Upper lobe of right lung (tissue), 1 donor: ENCODE data around the gene ACLY. TPM values are rescaled to one million over a fixed set of nuclear protein-coding genes. Genes with fewer than 3 reads are reported as not detected.

Source experiments
- ATAC-seq: fragments of 200-7000 bp; cut with Tn5 transposase; one replicate; pipeline ENCODE4 v1.9.1; 2020; ENCODE audit warnings: mild to moderate bottlenecking, moderate library complexity
- DNase-seq: peaks from one replicate; pipeline ENCODE4 v3.0.0-alpha.2; 2020
- H3K27ac ChIP-seq: fragments of 200-600 bp; one replicate; pipeline ENCODE4 v1.8.0; 2022
- H3K27me3 ChIP-seq: fragments of 200-600 bp; one replicate; pipeline ENCODE4 v1.8.0; 2022; ENCODE audit warnings: mild to moderate bottlenecking
- H3K36me3 ChIP-seq: fragments of 200-600 bp; one replicate; pipeline ENCODE4 v1.8.0; 2022
- H3K4me1 ChIP-seq: fragments of 200-600 bp; one replicate; pipeline ENCODE4 v1.8.0; 2022
- H3K4me3 ChIP-seq: fragments of 200-600 bp; one replicate; pipeline ENCODE4 v1.8.0; 2022; ENCODE audit warnings: mild to moderate bottlenecking
- H3K9me3 ChIP-seq: fragments of 200-600 bp; one replicate; pipeline ENCODE4 v1.8.0; 2022
- CTCF ChIP-seq: fragments of 200-600 bp; IDR thresholded peaks from one replicate; pipeline ENCODE4 v1.8.0; 2022; ENCODE audit warnings: antibody characterized with exemption
- intact Hi-C: fragments of 100-400 bp; cut with DNase I; formaldehyde crosslinking; loops from one replicate; pipeline ENCODE4 v1.11.0; 2022
- long read RNA-seq: library from polyadenylated mRNA; unstranded; transcript quantifications from one replicate; pipeline ENCODE4 v2.0.0, GENCODE V29; 2021
- total RNA-seq: library from RNA; stranded (reverse); fragmentation: NEBNext Ultra II Directional; extraction: Animal tissue kit (Norgen Biotek cat#: 25700); gene quantifications from one replicate; pipeline ENCODE4 v1.2.1, GENCODE V29; 2021
- donor health status: DM: no; HTN: yes; CAD: no; lungs with severe emphysema.

The ACLY gene
- 112 TPM for total RNA-seq
- long read RNA-seq, full-length matches to known transcripts, result 213 of 297 reads
- long read RNA-seq, partial matches to known transcripts, result 55 of 297 reads
- long read RNA-seq, other reads (novel, unspliced or antisense), result 29 of 297 reads

- Histone ChIP-seq H3K27ac (peak within 1 kb of the TSS; percentile 88), H3K27me3 (no peaks in the 10 kb centered on the region), H3K36me3 (peaks cover 2% of the 10 kb centered on the region), H3K4me3 (peak within 1 kb of the TSS; percentile 99), H3K9me3 (no peaks in the 10 kb centered on the region), H3K4me1 (peaks cover 19% of the 10 kb centered on the region)
- no peak for TF ChIP-seq CTCF
- DNase-seq (peak; percentile 98), ATAC-seq (peak; percentile 98)
- intact Hi-C loops, result no loop called here
Measured at GRCh38 chr17:41918314-41919164, at the start of gene ACLY. Gene ACLY, minus strand, starts transcription at chr17:41918951. Its CDS starts 5,078 bp downstream, at chr17:41913873.

GRCh38 chr17:41967921-41968578 is 49.3 kb upstream of the ACLY start:
- Histone ChIP-seq H3K9me3 (no peaks in the 10 kb centered on the region), H3K27ac (peak overlapping the region; percentile 92), H3K27me3 (no peaks in the 10 kb centered on the region), H3K4me3 (peak overlapping the region; percentile 94), H3K4me1 (peaks cover 16% of the 10 kb centered on the region), H3K36me3 (peaks cover 30% of the 10 kb centered on the region)
- intact Hi-C loops, result loop anchor here (10.0 kb wide), 1 partner anchor 147 kb away; the partner anchor contains the start of gene DHX58
- DNase-seq (no peak), ATAC-seq (no peak)
- TF ChIP-seq CTCF, result no peak

- Histone ChIP-seq H3K27me3 (no peaks in the 10 kb centered on the region), H3K4me3 (peak overlapping the region; percentile 94), H3K9me3 (no peaks in the 10 kb centered on the region), H3K4me1 (peaks cover 16% of the 10 kb centered on the region), H3K27ac (peak overlapping the region; percentile 92), H3K36me3 (peaks cover 23% of the 10 kb centered on the region)
- DNase-seq, result no peak
- ATAC-seq, result no peak
- TF ChIP-seq CTCF, result no peak
- intact Hi-C loops, result loop anchor here (10.0 kb wide), 1 partner anchor 147 kb away; the partner anchor contains the start of gene DHX58
Measured at GRCh38 chr17:41967141-41967920, 48.6 kb upstream of the ACLY start.

GRCh38 chr17:41966463-41967140 is 47.9 kb upstream of the ACLY start, which contains the start of gene CNP:
Gene CNP, plus strand, starts transcription at chr17:41966795. Its CDS starts 90 bp downstream, at chr17:41966885.
- no peaks in the 10 kb centered on the region for H3K27me3 ChIP-seq
- peak; percentile 96 for DNase-seq
- peak within 1 kb of the TSS; percentile 94 for H3K4me3 ChIP-seq
- H3K4me1 ChIP-seq, result peaks cover 16% of the 10 kb centered on the region
- H3K27ac ChIP-seq, result peak within 1 kb of the TSS; percentile 92
- ATAC-seq, result peak; percentile 94
- H3K36me3 ChIP-seq, result peaks cover 15% of the 10 kb centered on the region
- H3K9me3 ChIP-seq, result no peaks in the 10 kb centered on the region
- TF ChIP-seq CTCF, result no peak
- intact Hi-C loops, result loop anchor here (10.0 kb wide), 1 partner anchor 148 kb away; the partner anchor contains the start of gene DHX58
